Keratinocyte (primary cell): ENCODE results near the gene BRD3OS.
"Not testable (repeated sequence)": the region's sequence is repeated elsewhere in the genome, so short reads cannot be mapped to it uniquely, and the experiment has no call there.

ENCODE experiments used
- CTCF ChIP-seq, 3 experiments: IDR thresholded peaks in 1 of 3; conservative IDR thresholded peaks in 1 of 3; optimal IDR thresholded peaks in 1 of 3; 2 replicates in 2 of 3; 3 replicates in 1 of 3; pipeline versions ENCODE3 to v1.5.1; 2011; ENCODE audit warnings: low read length in 3 of 3, mild to moderate bottlenecking in 3 of 3, moderate library complexity in 2 of 3, control low read depth in 1 of 3, inconsistent platforms in 1 of 3; ENCODE audit not compliant: insufficient read depth in 2 of 3; ENCODE audit errors: extremely low read depth in 1 of 3
- EZH2 ChIP-seq: IDR thresholded peaks from one replicate; pipeline ENCODE4 v1.6.1; 2012; ENCODE audit warnings: inconsistent platforms, mild to moderate bottlenecking, low read length, moderate library complexity

DNA sequence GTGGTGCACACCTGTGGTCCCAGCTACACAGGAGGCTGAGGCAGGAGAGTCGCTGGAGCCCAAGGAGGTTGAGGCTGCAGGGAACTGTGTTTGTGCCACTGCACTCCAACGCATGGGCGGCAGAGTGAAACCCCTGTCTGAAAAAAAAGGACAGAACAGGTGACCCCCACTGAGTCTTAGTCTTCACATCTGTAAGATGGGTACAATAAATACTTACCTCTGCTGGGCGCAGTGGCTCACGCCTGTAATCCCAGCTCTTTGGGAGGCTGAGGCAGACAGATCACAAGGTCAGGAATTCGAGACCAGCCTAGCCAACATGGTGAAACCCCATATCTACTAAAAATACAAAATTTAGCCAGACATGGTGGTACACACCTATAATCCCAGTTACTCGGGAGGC lies 47.4 kb downstream of the BRD3OS start:
- not testable (repeated sequence) for TF ChIP-seq CTCF (optimal IDR thresholded peaks at IDR 0.05 in 1 of 3, IDR thresholded peaks at IDR 0.05 in 1 of 3, conservative IDR thresholded peaks at IDR 0.05 in 1 of 3; ENCODE audit: extremely low read depth in 1 of 3, insufficient read depth in 2 of 3, low read length in 3 of 3); EZH2
